ENCODE results near the gene VTI1A.

GRCh38 chr10:112746329-112746728, 299.3 kb downstream of the VTI1A start:
- TF ChIP-seq POLR2AphosphoS5 (IDR thresholded peaks at IDR 0.05; ENCODE audit: low read depth, low read length): no peak
- TF ChIP-seq POLR2A (IDR thresholded peaks at IDR 0.05; ENCODE audit: low read depth, low read length): no peak
- no peak for TF ChIP-seq TAF1 (IDR thresholded peaks at IDR 0.05; ENCODE audit: borderline replicate concordance, low read depth, low read length)

All from GM12892 (cell line).